ENCODE measurements around the gene ARHGAP40. TPM values are rescaled to one million over a fixed set of nuclear protein-coding genes. Genes with fewer than 3 reads are reported as not detected.
A peak's percentile ranks its signal among the peaks of the same experiment; 100 is the strongest.

ARHGAP40 gene
- total and polyA plus RNA-seq, 2 donors (not counting 1 experiment from before 2014, with no cell fraction given) = not detected

- Histone ChIP-seq H2AFZ (ENCODE audit: low read length) (no peak overlapping the region), H3K27ac (ENCODE audit: insufficient read depth, low read length) (no peak overlapping the region), H3K9ac (ENCODE audit: insufficient read depth, low read length) (no peak overlapping the region), H3K79me2 (ENCODE audit: control insufficient read depth, insufficient read depth, low read length) (no peaks in the 10 kb centered on the region), H3K4me2 (ENCODE audit: extremely low read depth, insufficient read depth, low read length) (no peak overlapping the region), H3K9me3 (ENCODE audit: control insufficient read depth, insufficient read depth, low read depth, low read length) (no peaks in the 10 kb centered on the region), H3K4me1 (ENCODE audit: control insufficient read depth, extremely low read depth, insufficient read depth, low read length) (no peaks in the 10 kb centered on the region), H3K27me3 (ENCODE audit: control insufficient read depth, insufficient read depth, low read length) (peaks cover 9% of the 10 kb centered on the region), H3K36me3 (ENCODE audit: control insufficient read depth, insufficient read depth, low read length) (no peaks in the 10 kb centered on the region), H4K20me1 (ENCODE audit: control insufficient read depth, extremely low read depth, insufficient read depth, low read length) (no peaks in the 10 kb centered on the region), H3K4me3 (replicated peaks in 1 of 4; ENCODE audit: control extremely low read depth in 1 of 4, insufficient read depth in 1 of 4, low read depth in 3 of 4, low read length in 4 of 4) (no peak overlapping the region)
- TF ChIP-seq CTCF (conservative IDR thresholded peaks at IDR 0.05 in 1 of 2, IDR thresholded peaks at IDR 0.05 in 1 of 2; ENCODE audit: low read depth in 1 of 2, low read length in 2 of 2) (no peak), EZH2 (IDR thresholded peaks at IDR 0.05; ENCODE audit: low read length, missing control alignments) (no peak)
- DNase-seq (ENCODE audit: low read depth in 2 of 2) = peak in 1 of 2 donors; percentile 79
Measured at GRCh38 chr20:38617011-38617829, 15.6 kb downstream of the ARHGAP40 start.

GRCh38 chr20:38617830-38618196 is 16.2 kb downstream of the ARHGAP40 start:
- no peak overlapping the region for H3K4me2 ChIP-seq (ENCODE audit: extremely low read depth, insufficient read depth, low read length)
- H3K9me3 ChIP-seq (ENCODE audit: control insufficient read depth, insufficient read depth, low read depth, low read length) = no peaks in the 10 kb centered on the region
- H3K4me3 ChIP-seq (replicated peaks in 1 of 4; ENCODE audit: control extremely low read depth in 1 of 4, insufficient read depth in 1 of 4, low read depth in 3 of 4, low read length in 4 of 4) = no peak overlapping the region
- no peak for DNase-seq (ENCODE audit: low read depth in 2 of 2)
- no peak overlapping the region for H3K27ac ChIP-seq (ENCODE audit: insufficient read depth, low read length)
- H4K20me1 ChIP-seq (ENCODE audit: control insufficient read depth, extremely low read depth, insufficient read depth, low read length) = no peaks in the 10 kb centered on the region
- no peak overlapping the region for H3K9ac ChIP-seq (ENCODE audit: insufficient read depth, low read length)
- TF ChIP-seq CTCF (conservative IDR thresholded peaks at IDR 0.05 in 1 of 2, IDR thresholded peaks at IDR 0.05 in 1 of 2; ENCODE audit: low read depth in 1 of 2, low read length in 2 of 2) (no peak), EZH2 (IDR thresholded peaks at IDR 0.05; ENCODE audit: low read length, missing control alignments) (no peak)
- H2AFZ ChIP-seq (ENCODE audit: low read length) = no peak overlapping the region
- no peaks in the 10 kb centered on the region for H3K36me3 ChIP-seq (ENCODE audit: control insufficient read depth, insufficient read depth, low read length)
- no peaks in the 10 kb centered on the region for H3K4me1 ChIP-seq (ENCODE audit: control insufficient read depth, extremely low read depth, insufficient read depth, low read length)
- H3K27me3 ChIP-seq (ENCODE audit: control insufficient read depth, insufficient read depth, low read length) = peaks cover 9% of the 10 kb centered on the region
- no peaks in the 10 kb centered on the region for H3K79me2 ChIP-seq (ENCODE audit: control insufficient read depth, insufficient read depth, low read length)

GRCh38 chr20:38620441-38620840 is 18.8 kb downstream of the ARHGAP40 start:
- no peak overlapping the region for H3K4me3 ChIP-seq (replicated peaks in 1 of 4; ENCODE audit: control extremely low read depth in 1 of 4, insufficient read depth in 1 of 4, low read depth in 3 of 4, low read length in 4 of 4)
- peaks cover 6% of the 10 kb centered on the region for H3K27me3 ChIP-seq (ENCODE audit: control insufficient read depth, insufficient read depth, low read length)
- H3K79me2 ChIP-seq (ENCODE audit: control insufficient read depth, insufficient read depth, low read length) = no peaks in the 10 kb centered on the region
- H3K4me1 ChIP-seq (ENCODE audit: control insufficient read depth, extremely low read depth, insufficient read depth, low read length) = no peaks in the 10 kb centered on the region
- no peak overlapping the region for H3K27ac ChIP-seq (ENCODE audit: insufficient read depth, low read length)
- no peak for DNase-seq (ENCODE audit: low read depth in 2 of 2)
- H4K20me1 ChIP-seq (ENCODE audit: control insufficient read depth, extremely low read depth, insufficient read depth, low read length) = no peaks in the 10 kb centered on the region
- no peak for TF ChIP-seq CTCF (conservative IDR thresholded peaks at IDR 0.05 in 1 of 2, IDR thresholded peaks at IDR 0.05 in 1 of 2; ENCODE audit: low read depth in 1 of 2, low read length in 2 of 2)
- TF ChIP-seq EZH2 (IDR thresholded peaks at IDR 0.05; ENCODE audit: low read length, missing control alignments) = no peak
- H3K4me2 ChIP-seq (ENCODE audit: extremely low read depth, insufficient read depth, low read length) = no peak overlapping the region
- no peak overlapping the region for H3K9ac ChIP-seq (ENCODE audit: insufficient read depth, low read length)
- H2AFZ ChIP-seq (ENCODE audit: low read length) = no peak overlapping the region
- H3K36me3 ChIP-seq (ENCODE audit: control insufficient read depth, insufficient read depth, low read length) = no peaks in the 10 kb centered on the region
- no peaks in the 10 kb centered on the region for H3K9me3 ChIP-seq (ENCODE audit: control insufficient read depth, insufficient read depth, low read depth, low read length)
